Embryonic facial prominence (tissue), 1 donor: ENCODE measurements around the gene CACHD1.

Experiments used
- DNase-seq: peaks from one replicate; pipeline ENCODE4 v3.0.0-alpha.2; 2016; ENCODE audit errors: extremely low spot score

Gene CACHD1

DNA sequence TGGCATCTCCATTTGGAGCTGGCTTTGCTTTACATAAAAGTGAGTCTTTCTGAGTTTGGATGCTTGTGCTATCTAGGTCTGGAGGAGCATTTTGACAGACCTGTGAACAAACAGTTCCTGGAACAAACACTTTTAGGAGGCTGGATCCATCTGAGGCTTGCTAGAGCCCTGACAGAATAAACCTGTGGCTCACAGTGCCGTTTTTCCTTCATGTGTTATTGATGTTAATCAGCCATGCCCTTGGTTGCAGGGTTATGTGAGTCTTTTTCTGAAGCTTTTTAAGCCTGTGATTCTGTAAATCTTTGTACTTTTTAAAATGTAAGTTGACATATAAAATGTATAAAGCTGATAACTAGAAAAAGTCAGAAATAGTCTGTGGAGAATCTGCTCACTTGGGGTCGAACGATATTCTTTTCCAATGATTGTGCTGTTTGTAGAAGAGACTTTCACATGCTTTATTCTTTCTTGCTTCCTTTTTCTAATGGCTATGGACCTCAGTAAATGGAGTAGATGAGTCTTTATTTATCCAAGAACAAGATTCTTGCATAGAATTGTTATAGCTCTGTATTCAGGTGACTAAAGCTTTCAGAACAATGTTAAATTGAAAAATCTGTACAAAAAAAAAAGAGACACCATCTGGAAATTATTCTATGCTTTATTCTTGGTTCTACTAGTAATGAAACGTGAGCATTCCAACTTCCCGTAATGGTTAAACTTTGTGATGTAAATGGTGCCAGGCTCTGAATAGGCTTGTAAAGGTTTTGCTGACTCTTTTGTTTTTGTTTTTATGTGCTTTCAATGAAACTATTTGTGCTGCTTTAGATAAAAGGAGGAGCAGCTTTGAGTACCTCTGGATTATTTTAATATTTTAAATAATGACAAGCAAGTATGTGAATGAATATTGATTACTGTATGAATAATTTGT, 53.7 kb downstream of the CACHD1 start:
- DNase-seq, result no peak

DNA sequence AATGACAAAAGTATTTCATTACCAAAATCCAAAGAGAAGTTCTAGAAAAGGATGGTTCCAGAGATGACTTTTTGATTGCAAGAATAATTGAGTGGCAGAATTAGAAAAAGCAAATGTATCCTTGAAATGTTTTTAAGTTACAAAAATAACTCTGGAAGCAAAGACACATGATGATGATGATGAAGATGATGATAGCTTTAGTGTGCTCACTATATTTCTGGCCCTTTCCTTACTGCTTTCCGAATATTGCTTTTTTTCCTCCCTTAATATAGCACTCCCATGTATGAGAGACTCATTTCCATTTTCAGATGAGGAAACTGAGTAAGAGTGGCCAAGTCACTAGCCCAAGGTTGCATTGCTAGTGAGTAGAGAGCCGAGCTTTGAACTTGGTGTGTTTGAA, 54.7 kb downstream of the CACHD1 start:
- DNase-seq, result no peak

DNA sequence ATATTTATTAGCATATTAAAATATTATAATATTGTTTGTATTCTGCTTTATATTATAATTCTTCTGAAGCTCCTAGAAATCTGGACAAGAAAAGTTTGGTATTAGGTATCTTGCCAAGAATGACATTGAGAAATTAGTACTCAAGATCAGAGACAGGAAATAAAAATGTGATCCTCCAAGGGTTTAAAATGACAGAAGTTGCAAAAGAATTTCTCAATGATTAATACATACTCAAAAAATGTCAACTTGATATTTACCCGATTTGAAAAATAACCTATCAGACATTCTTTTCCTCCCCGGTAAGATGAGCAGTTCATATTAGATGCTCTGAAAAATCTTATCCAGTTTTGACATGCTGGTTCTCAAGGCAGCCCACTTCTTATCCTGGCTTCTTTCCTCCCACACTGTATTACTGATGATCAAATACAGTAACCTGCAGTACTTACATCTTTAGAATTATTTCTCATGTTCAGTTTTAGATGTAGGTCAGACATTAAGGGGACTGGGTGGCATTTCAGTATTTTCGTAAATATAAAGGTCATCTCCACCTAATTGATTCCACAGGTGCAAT, 55.3 kb downstream of the CACHD1 start:
- DNase-seq, result no peak

DNA sequence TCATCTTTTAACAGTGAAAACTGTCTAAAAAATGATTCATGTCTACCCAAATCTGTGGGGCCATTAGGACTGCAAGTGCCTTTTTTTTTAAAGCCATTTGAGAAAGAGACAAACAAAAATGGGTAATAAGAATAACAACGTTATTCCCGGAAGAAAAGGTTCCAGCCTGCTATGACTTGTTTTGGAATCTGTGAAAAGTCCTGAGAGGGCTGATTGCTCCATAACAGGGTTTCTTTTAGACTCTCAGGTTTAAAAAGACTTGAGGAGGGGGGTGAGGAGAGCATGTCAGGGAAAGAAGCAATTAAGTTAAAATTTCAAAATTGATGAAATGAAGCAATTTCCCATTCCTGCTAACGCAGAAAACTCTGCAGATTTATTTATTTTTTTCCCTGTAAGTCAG, 56.4 kb downstream of the CACHD1 start:
- no peak for DNase-seq

DNA sequence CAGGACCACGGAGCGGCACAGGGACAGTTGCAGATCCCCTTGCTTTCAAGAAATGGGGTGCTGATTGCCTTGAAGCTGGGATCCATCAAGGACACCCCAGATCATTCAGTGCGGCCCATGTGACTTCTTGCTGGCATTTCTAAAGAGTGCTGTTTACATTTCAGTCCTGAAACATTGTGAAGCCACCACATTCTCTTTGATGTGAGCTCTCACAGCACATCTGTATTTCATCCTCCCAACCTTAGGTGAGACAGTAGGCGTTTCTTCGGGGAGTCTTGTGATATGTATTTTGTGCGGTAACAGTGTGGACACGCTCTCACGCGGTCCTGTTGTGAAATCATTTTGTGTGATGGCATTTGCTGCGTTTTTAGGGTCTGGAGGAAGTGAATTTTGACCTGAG, 57.2 kb downstream of the CACHD1 start:
- DNase-seq, result no peak

DNA sequence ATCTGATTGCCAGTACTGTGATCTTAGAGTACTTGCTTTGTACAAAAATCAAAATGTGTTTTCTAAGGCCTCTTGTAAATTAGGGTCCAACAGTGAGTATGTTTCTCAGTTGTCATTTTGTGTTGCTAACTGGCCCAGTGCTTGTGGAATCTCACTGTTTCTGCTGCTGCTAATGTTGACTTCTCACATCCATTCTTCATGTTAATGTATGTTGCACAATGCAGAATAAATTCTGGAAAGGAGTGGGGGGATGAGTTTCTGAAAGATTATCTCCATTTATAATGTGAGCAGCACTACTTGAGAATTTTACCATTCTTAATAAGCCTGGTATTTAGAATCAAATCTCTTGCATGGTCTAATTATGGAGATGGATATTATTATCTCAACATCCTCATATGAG, 57.9 kb downstream of the CACHD1 start:
- no peak for DNase-seq

DNA sequence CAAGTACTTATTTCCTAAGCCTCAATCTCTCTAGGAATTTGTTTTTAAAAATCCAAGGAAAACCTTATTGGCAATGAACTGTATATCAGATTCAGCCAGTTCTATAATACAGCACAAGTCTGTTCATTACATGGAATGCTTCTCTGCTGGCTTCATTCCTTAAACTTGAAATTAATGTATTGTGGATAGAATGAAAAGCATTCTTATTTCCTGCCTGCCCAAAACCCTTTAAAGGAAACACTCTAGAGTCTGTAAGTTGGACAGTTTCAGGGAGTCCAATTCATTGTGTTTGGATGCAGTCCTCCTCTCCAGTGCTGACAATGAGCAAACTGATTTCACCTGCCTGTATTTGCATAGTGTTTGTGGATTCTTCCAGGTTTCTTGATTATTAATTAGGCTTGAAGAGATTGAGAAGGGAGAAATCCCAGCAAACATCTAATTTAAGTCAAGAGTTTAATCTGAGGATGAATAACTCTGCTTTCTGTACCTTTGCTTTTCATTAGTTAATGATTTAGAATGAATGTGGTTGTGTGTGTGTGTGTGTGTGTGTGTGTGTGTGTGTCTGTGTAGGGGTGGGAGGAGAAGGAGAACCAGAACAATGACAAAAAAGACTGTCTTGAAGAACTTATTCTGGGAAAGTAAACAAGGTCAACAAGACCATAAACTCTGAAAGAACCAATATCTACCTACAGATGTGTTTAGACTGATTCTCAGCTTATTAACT, 61.2 kb downstream of the CACHD1 start:
- DNase-seq, result no peak

DNA sequence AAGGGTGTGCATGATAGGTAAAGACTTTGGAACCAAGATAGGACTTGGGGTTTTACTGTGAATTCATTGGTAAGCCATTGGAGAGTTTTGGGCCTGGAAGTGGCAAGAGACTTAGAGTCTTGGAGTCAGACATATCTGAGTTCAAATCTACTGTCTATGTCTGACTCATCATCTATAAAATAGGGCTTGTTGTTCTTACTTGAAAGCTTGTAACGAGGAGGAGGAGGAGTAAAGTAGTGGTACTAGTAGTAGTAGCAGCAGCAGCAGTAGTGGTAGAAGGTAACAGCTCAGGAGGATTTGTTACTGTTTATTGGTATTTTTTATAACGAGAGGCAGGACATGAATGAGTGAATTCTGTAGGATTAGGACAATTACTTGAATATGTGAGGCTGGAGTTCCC, 62.7 kb downstream of the CACHD1 start:
- DNase-seq, result no peak

DNA sequence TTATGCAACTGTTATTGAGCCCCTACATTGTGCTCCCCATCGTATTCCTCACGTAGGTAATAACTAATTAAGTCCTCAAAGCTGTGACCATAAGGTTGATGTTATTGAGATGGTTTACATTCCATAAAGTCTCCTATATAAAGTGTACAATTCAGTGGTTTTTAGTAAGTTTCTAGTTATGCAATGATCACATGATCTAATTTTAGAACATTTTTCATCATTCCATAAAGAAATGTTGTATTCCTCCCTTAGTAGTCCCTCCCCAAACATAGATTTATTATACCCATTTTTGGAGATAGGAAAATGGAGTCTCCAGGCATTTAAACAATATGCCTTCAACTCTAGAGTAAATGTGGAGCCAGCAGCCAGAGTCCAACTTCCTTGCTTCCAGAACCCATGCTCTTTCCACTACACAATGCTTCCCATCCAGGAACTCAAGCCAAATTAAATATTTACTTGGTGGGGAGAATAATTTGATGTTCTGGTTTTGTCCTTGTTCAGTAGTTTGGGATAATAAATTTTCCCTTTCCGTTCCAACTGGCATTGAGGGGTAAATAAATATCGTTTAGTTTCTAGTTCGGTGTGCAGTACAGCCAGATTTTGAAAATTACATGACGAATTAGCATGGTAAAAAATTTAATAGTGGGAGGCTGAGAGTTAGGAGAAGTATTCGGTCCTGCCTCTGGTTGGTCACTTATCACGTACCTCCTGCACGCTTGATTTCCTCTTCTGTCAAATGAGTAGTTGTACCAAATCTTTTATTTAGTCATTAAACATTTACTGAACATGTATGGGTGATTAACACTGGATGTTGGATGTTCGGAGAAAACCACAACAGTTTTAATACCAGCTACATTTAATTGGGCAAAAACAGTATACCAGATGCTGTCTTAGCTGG, 66.3 kb downstream of the CACHD1 start:
- no peak for DNase-seq

DNA sequence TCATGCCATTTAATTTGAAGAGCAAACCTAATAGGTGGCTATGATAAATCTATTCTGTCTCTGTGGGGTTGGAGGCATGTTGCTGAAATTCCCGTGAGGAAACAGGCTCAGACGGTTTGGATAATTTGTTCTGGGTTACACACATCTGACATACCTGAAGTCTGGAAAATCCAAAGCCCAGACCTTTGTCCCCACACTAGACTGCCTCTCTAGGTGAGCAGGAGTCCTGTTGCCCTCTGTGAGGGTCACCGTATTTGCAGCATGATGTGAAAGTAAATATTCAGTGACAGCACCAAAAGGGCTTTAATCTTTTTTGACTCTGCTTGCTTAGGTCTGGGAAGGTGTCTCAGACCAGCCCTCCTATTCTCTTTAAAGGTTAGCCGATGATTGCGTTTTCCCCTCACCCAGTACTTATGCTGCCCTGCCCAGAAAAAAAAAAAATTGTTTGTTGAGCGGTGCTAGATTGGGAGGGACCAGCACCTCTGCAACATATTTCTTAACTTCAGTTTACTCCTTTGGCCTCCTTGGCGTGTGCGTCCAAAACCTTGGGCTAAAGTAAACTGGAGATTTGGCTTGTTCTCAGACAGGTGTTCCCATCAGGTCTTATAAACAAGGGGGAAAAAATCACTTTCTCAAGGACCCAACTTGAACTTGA, 67.0 kb downstream of the CACHD1 start:
- DNase-seq, result no peak

DNA sequence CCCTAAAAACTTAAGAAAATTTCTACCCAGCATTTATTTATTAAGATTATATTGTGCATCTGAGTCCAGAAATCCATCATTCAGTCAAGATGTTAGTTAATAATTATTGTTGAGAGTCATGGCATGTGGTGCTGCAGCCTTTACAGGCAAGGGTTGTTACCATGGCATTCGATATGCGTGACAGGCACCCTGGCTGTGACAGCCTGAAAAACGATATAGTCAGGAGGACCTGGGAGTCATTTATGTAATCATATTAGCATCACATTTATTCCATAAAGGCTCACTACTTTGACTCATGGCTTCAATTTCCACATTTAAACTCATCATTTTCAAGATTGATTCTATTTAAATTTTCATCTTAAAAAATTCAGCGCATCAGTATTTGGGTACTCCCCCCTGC, 68.0 kb downstream of the CACHD1 start:
- DNase-seq, result no peak

DNA sequence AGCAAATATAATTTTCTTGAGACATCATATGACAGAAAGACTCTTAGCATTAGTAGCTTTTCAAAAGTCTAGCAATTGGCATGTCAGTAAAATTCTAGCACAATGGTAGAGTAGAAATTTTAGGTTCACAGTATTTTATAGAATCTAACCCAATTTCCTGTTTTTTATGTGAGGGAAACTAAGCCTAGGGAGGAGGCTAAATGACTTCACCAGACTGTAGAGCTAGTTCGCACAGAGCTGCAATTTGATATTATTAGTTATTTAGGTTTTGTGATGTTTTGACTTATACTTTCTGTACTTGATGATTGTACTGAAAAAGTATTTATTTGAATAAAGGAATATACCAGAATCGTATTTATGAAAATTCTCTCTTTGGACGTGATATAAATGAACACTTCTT, 68.5 kb downstream of the CACHD1 start:
- DNase-seq, result no peak

DNA sequence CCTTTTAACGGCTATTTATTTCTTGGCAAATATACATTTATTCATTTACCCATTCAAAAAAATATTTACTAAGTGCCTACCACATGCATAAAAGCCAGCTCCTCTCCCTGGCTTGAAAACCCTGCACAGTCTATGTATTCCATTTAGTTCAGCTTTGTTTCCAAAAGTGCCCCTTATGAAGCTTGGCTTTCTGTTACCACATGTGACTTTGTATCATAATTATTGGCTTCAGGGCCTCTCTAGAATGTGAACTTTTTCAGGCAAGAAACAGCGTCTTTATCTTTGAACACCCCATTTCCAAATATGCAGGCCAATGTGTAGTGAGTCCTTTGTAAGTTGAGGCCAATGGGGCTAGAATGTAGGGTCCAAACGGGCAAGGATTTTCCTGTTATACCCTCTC, 69.4 kb downstream of the CACHD1 start:
- DNase-seq, result no peak

DNA sequence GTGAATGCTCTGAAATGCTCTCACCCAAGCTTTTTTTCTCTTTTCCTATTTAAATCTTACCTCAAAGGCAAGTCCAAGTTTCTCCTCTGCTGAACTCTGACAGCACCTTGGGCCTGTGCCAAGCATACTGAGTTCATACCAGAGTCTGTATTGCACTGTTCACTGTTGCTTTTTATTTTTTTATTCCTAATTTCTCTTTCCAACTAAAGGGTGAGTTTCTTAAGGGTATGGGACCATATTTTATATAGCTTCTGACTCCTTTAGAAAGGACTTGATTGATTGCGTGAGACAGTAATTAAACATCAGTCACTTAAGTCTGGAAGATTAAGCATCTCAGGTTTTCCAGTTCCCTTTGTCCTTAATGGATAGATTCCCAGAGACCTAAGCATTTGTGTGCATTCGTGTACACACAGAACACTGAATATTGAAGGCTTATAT, 69.9 kb downstream of the CACHD1 start:
- DNase-seq, result no peak

DNA sequence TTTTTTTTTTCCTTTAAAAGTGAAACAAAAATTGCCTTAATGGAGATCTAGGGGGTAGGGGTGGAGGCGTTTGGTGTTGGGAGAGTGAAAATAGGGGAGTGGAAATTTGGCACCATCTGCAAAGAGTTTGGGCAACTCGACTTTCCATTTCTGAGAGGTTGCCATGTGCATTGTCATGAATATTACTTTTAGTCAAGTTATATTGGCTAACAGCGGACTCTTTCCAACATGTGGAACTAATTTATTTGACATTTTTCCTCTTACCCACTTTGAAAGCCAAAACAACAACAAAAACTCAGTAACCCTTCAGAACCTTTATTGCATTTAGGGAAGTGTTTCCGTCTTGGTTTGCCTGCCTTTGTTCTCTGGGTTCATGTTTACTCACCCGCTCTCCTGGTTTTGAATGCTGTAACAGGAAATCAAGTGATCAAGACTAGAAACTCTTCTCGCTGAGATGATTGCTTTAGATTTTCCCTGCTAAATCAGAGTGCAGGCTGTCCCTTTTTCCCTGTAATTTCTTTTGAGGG, 70.4 kb downstream of the CACHD1 start:
- peak; percentile 57 for DNase-seq

DNA sequence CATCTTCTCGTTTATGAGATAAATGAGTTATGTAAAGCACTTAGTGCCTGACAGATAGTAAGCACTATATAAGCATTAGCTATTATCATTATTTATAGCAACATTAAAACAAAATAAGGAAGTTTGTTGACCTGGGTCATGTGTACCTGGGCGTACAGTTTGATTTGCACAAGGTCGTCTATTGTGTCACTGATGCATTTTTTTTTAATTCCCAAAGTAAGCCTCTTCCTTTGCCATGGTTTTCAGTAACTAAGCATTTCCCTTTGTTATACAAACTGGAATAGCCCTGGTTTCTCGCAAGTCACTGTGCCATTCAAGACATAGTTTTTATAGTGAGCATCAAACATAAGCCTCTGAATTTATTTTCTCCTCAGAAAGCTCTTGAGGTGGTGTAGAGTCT, 72.2 kb downstream of the CACHD1 start:
- no peak for DNase-seq

DNA sequence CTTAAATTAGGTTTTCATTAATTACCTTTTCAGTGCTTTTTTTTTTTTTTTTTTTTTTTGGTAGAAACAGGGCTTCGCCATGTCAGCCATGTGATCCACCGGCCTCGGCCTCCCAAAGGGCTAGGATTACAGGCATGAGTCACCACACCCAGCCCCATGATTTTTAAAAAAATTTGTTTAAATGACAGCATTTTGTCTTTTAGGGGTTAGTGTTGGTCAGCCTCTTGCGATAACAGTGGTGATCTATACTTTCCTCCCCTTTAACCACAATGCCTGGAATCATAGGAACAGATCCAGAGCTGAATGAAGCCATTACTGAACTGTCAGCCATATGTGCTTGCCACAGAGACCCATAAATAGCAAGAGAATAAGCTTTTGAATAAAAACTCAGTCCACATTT, 73.9 kb downstream of the CACHD1 start:
- DNase-seq, result no peak

DNA sequence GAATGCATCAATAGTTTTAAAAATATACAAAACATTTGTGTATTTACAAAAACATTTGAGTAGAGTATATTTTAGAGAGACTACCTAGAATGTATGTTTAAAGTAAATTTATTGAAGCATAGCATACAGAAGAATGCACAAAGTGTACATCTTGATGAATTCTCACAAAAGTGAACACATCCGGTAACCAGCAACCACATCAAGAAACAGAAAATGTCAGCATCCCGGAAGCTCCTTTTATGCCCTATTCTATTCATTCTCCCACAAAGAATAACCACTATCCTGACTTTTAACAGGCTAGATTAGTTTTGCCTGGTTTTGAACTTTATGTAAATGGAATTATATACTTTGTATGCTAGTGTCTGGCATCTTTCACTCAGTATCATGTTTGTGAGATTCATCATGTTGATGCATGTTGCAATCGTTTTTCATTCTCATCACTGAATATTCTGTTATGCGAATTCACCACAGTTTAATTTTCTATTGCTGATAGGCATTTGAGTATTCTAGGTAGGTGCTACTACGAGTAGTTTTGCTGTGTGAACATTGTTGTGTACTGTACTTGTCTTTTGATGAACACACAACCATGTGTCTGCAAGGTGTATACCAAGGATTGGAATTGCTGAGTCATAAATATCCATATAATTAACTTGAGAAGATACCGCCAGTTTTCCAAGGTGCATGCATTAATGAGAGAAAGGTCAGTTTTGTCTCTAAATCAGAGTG, 75.4 kb downstream of the CACHD1 start:
- DNase-seq, result no peak

DNA sequence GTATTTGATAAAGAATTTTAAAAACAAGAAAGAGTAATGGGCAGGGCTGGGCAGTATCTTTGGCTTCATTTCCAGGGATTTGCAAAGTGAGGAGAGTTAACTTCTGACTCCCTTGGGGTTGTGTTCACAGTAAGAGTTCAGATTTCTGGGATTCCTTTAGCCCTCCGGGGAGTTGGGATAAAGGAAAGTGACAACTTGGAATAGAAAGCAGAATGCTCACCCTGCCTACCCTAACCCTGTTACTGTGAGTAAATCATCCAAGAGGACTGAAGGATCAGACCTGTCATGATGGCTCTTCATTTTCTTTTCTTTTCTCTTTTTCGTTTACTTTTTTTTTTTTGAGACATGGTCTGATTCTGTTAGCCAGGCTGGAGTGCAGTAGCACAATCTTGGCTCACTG, 76.1 kb downstream of the CACHD1 start:
- DNase-seq, result no peak
